Type B pancreatic cell (in vitro differentiated cells): ENCODE data around the gene PCCB. TPM values are rescaled to one million over a fixed set of nuclear protein-coding genes. Genes with fewer than 3 reads are reported as not detected.

Source experiments
- DNase-seq: peaks from one replicate; pipeline ENCODE4 v3.0.0; 2021; ENCODE audit warnings: mixed read lengths; ENCODE audit not compliant: unreplicated experiment; ENCODE audit errors: extremely low spot score
- H3K27ac Mint-ChIP-seq: 2 replicates; pipeline ENCODE4 v1.8.0; 2021; ENCODE audit warnings: mild to moderate bottlenecking, mixed read lengths
- H3K27me3 Mint-ChIP-seq: 2 replicates; pipeline ENCODE4 v1.8.0; 2021; ENCODE audit warnings: mixed read lengths
- H3K36me3 Mint-ChIP-seq: 2 replicates; pipeline ENCODE4 v1.8.0; 2021; ENCODE audit warnings: mixed read lengths
- H3K4me1 Mint-ChIP-seq: one replicate; pipeline ENCODE4 v1.8.0; 2021; ENCODE audit warnings: mixed read lengths; ENCODE audit not compliant: unreplicated experiment
- H3K4me3 Mint-ChIP-seq: 2 replicates; pipeline ENCODE4 v1.8.0; 2021; ENCODE audit warnings: mild to moderate bottlenecking, mixed read lengths
- H3K9me3 Mint-ChIP-seq: 2 replicates; pipeline ENCODE4 v1.8.0; 2021; ENCODE audit warnings: mixed read lengths
- CTCF ChIP-seq: fragments of 200-600 bp; sonication (generic); conservative IDR thresholded peaks from 2 replicates; pipeline ENCODE4 v1.5.0; 2021; ENCODE audit warnings: antibody characterized with exemption, mild to moderate bottlenecking
- total RNA-seq: library from RNA; stranded (reverse); gene quantifications from 2 replicates; pipeline ENCODE4 v1.2.1, GENCODE V29; 2021; ENCODE audit warnings: low replicate concordance

The PCCB gene
- total RNA-seq, 1 donor from 2014 or later: 41.0 TPM

GRCh38 chr3:136326316-136326715 is 76.2 kb downstream of the PCCB start:
- no peak overlapping the region for H3K27ac Mint-ChIP-seq
- no peak for TF ChIP-seq CTCF
- peaks cover 16% of the 10 kb centered on the region for H3K9me3 Mint-ChIP-seq
- no peak overlapping the region for H3K4me3 Mint-ChIP-seq
- DNase-seq: no peak
- H3K4me1 Mint-ChIP-seq: no peaks in the 10 kb centered on the region
- no peaks in the 10 kb centered on the region for H3K27me3 Mint-ChIP-seq
- H3K36me3 Mint-ChIP-seq: peaks cover 46% of the 10 kb centered on the region

- peaks cover 7% of the 10 kb centered on the region for H3K9me3 Mint-ChIP-seq
- peaks cover 41% of the 10 kb centered on the region for H3K36me3 Mint-ChIP-seq
- H3K4me3 Mint-ChIP-seq: no peak overlapping the region
- H3K27me3 Mint-ChIP-seq: no peaks in the 10 kb centered on the region
- no peak overlapping the region for H3K27ac Mint-ChIP-seq
- no peaks in the 10 kb centered on the region for H3K4me1 Mint-ChIP-seq
- no peak for DNase-seq
- TF ChIP-seq CTCF: no peak
These were observed 77.5 kb downstream of the PCCB start for GRCh38 chr3:136327671-136328070.

- no peak overlapping the region for H3K4me3 Mint-ChIP-seq
- no peaks in the 10 kb centered on the region for H3K27me3 Mint-ChIP-seq
- TF ChIP-seq CTCF: no peak
- no peak for DNase-seq
- H3K4me1 Mint-ChIP-seq: no peaks in the 10 kb centered on the region
- peaks cover 40% of the 10 kb centered on the region for H3K36me3 Mint-ChIP-seq
- no peak overlapping the region for H3K27ac Mint-ChIP-seq
- H3K9me3 Mint-ChIP-seq: no peaks in the 10 kb centered on the region
These were observed 79.5 kb downstream of the PCCB start for GRCh38 chr3:136329593-136329992.

- Mint-ChIP-seq H3K27ac (no peak overlapping the region), H3K36me3 (peaks cover 40% of the 10 kb centered on the region), H3K27me3 (no peaks in the 10 kb centered on the region), H3K9me3 (no peaks in the 10 kb centered on the region), H3K4me3 (no peak overlapping the region), H3K4me1 (no peaks in the 10 kb centered on the region)
- no peak for DNase-seq
- no peak for TF ChIP-seq CTCF
These were observed 80.8 kb downstream of the PCCB start for GRCh38 chr3:136330900-136331299.

- no peak for TF ChIP-seq CTCF
- Mint-ChIP-seq H3K27ac (no peak overlapping the region), H3K4me3 (no peak overlapping the region), H3K36me3 (peaks cover 32% of the 10 kb centered on the region), H3K27me3 (no peaks in the 10 kb centered on the region), H3K9me3 (no peaks in the 10 kb centered on the region), H3K4me1 (no peaks in the 10 kb centered on the region)
- no peak for DNase-seq
These were observed 82.2 kb downstream of the PCCB start for GRCh38 chr3:136332302-136332701.

GRCh38 chr3:136332776-136333175 is 82.6 kb downstream of the PCCB start:
- Mint-ChIP-seq H3K27me3 (no peaks in the 10 kb centered on the region), H3K4me1 (no peaks in the 10 kb centered on the region), H3K4me3 (no peak overlapping the region), H3K27ac (no peak overlapping the region), H3K36me3 (peaks cover 33% of the 10 kb centered on the region), H3K9me3 (no peaks in the 10 kb centered on the region)
- no peak for DNase-seq
- no peak for TF ChIP-seq CTCF
